Activated CD8-positive, alpha-beta memory T cell treated with anti-CD3 and anti-CD28 coated beads for 4 hours (primary cell): ENCODE data around the gene FIP1L1.
"Not testable (repeated sequence)": the region's sequence is repeated elsewhere in the genome, so short reads cannot be mapped to it uniquely, and the experiment has no call there.

ENCODE experiments used
- DNase-seq, 2 donors: peaks; one replicate each; pipeline ENCODE4 v3.0.0-alpha.2; 2020; ENCODE audit warnings: low read depth in 2 of 2

FIP1L1 gene

DNA sequence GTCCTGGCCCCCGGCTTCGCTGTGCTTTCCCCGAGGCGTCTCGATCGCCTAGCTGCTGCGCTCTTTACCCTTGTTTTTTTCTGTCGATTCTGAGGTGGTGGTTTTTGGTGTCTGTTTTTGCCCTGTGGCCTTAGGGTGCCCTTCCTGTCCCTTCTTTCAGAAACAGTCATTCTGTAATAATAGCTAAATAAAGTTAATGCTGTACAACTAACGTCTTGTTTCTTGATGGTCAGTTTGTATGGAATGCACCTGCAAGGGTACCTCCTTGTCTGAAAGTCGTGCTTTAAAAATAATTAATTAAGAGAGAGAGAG is 686 bp downstream of the FIP1L1 start:
- no peak for DNase-seq

DNA sequence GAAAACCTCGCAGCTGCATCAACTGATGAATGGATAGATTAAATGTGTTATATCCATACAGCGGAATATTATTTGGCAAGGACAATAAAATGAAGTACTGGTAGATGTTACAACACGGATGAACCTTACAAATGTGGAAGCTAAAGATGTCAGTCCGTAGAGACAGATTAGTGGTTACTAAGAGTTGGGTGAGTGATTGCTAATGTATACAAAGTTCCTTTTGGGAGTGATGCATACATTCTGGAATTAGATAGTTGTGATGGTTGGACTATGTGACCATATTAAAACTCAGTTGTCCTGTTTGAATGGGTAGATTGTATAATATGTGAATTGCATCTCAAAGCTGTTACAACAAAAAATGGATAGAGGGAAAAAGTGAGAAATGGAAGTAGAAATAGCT is 2.8 kb downstream of the FIP1L1 start:
- no peak for DNase-seq

DNA sequence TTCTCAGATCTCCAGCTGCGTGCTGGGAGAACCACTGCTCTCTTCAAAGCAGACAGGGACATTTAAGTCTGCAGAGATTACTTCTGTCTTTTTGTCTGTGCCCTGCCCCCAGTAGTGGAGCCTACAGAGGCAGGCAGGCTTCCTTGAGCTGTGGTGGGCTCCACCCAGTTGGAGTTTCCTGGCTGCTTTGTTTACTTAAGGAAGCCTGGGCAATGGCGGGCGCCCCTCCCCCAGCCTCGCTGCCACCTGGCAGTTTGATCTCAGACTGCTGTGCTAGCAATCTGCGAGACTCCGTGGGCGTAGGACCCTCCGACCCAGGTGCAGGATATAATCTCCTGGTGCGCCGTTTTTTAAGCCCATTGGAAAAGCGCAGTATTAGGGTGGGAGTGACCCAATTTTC is 32.0 kb downstream of the FIP1L1 start:
- not testable (repeated sequence) for DNase-seq

DNA sequence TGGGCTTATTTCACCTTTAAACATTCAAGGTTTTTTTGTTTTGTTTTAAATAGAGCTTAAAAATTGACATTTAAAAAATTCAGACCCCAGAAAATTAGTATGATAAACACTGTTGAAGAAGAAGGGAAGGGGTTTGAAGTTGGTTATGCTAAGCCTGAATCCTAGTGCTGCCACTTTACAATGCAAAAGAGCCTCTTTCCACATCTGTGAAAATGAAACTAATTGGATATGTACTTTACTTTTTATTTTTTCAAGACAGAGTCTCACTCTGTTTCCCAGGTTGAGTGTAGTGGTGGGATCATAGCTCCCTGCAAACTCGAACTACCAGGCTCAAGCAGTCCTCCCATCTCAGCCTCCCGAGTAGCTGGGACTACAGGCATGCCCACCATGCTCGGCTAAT is 41.8 kb downstream of the FIP1L1 start:
- no peak for DNase-seq

DNA sequence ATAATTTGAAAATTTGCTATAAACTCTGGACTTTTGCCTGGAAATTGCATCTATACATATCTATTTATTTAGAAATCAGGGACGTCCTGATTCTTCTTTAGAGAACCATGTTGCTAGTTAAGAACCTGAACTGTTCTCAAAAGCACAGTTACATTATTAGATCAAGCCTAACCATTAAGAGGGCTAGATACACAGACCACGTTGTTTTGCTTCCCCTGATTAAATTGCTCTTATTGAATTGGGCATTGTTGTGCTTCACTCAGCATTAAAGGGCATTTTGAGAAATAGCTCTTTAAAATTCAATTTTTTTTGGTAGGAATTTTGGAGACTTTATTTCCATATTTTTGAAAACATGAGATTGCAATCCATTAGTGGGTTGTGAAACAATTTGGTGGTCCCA is 44.4 kb downstream of the FIP1L1 start:
- no peak for DNase-seq

DNA sequence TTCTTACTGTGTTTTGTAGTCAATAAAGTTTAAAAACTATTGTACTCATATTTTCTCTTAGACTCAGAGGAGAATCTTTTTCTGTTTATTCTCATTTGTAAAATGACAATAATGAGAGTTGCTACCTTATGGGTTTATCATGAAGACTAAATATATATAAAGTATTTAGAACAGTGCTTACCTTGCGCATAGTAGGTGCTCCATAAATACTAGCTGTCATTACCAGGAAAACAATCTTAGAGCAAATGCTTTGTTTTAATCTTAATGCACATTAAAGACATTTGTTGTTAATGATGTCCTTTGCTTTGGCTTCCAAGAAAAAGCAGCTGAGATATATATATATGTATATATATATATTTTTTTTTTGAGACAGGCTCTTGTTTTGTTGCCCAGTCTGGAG is 44.9 kb downstream of the FIP1L1 start:
- no peak for DNase-seq

DNA sequence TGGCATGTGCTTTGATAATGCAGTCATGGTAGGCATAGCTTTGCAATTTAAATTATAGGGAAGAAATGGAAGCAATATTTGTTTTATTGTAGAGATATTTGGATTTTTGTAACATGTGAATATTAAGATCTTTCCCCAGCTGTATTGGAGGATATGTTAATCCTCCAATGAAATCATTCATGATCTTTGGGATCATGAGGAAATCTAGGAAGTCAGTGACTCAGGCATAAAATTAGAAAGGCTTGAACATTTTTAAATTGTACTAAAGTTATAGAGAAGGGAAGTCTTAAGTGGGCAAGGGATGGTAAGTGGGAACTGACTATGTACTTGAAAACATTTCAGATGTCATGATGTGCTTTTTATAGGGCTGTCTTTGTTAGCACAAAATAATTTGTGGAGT is 46.8 kb downstream of the FIP1L1 start:
- DNase-seq = no peak

DNA sequence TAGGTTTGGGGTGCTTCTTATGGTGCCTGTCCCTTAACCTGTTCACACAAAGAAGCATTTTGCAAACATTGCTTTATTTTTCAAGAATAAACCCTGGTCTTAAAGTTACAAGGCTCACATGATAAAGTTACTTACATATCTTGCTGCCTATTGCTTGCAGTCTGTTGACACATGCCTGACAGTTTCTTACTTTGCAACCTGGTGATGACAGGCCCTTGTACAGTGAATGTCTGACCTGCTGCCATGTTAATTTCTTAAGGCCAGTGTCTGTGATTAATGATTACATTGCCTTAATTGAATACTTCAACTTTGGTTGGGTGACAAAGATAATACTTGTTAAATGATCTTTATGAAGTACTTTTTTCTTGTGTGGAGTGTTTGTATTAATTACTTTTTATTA is 49.9 kb downstream of the FIP1L1 start:
- no peak for DNase-seq

DNA sequence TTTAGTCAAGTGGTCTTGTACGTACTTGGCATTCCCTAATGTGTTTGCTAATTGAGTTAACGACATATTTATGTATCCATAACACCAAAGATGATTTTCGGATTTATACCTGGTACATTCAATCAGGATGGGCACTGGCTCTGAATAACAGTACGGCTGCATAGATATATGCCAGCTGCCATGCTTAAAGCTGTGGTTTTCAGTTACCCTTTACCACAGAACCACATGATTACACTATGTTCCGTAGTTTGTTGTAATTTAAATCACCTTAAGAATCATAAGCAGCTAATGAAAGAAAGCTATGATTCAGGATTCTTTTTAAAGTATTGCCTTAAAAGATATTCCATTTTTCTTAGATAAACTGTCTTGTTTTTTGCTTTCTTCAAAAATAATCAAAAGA is 53.6 kb downstream of the FIP1L1 start:
- no peak for DNase-seq

DNA sequence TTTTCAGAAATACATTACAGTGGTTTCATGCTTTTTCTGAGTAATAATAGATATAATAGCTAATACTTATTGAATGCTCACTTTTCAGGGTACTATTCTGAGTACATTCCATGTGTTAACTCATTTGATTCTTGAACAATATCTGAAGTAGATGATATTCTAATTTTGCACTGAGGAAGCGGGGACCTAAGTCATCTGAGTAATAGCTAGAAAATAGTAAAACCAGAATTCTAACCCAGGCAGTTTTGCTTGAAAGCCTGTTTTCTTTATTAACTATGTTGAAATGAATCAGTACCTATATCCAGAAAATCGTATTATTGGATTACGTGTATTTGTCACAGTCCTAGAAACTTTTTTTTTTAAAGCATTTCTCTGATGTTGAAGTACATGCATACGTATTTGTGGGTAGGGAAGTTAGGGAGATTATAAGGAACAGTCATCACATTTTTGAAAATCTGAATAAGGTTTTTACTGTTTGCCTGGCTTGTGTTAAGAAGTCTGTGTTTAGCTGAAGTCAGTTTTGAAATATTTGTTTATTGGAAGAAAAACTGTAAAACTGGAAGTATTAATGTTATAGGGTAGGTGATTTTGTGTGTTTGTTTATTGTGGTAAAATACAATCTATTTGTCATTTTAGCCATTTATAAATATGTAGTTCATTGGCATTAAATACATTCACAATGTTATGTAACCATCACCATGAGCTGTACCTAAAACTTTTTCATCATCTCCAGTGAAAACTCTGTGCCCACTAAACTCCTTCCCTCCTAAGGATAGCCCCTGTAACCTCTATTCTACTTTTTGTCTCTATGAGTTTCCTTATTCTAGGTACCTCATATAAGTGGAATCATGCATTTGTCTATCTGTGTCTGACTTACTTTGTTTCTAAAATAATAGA is 55.3 kb downstream of the FIP1L1 start:
- no peak for DNase-seq

DNA sequence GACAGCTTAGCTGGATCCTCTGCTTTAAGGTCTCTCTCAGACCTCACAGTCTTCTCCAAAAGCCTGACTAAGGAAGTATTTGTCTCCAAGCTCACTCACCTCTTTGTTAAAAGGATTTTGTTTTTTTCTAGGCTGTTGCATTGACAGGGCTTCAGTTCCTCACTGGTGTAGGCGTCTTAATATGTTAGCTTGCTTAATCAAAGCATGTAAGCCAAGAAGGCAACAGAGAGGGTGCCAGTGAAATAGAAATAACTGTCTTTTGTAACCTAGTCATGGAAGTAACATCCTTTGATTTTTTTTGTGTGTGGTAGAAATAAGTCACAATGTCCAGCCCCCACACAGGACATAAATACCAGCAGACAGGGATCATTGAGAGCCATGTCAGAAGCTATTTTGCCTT is 58.8 kb downstream of the FIP1L1 start:
- DNase-seq = no peak

DNA sequence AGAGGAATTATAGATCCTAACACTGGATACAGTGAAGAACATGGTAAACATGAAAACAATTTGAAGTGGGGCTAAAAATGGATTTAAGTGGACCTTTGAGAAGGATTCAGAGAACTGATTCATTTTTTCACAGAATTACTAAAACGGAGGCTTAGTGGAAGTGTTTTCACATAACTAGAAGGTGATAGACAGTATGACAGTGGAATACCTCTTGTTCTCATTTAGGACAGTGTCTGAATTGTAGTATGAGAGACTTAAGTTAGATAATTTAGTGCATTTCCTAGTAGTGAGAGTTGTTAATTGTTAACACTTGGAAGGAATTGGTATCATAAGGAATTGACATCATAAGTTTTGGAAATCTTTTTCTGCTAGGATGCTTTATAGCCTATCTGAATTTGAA is 64.1 kb downstream of the FIP1L1 start:
- no peak for DNase-seq

DNA sequence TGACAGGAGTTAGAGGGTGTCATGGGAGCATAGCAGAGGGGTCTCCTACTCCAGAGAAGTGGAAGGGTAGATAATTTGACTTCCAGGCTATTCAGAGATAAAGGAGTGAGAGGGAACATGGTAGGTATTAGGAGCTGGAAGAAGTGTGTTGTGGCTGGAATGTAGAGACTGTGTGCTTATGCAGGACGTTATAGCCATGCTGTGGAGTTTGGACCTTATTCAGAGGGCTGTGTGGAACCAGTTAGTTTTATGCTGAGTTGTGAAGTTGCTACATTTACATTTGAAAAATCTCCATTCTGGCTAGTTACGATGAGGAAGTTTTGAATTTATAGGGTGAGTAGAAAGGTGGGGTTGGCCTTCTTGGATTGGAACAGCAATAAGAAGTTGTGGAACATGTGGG is 67.5 kb downstream of the FIP1L1 start:
- DNase-seq = no peak

DNA sequence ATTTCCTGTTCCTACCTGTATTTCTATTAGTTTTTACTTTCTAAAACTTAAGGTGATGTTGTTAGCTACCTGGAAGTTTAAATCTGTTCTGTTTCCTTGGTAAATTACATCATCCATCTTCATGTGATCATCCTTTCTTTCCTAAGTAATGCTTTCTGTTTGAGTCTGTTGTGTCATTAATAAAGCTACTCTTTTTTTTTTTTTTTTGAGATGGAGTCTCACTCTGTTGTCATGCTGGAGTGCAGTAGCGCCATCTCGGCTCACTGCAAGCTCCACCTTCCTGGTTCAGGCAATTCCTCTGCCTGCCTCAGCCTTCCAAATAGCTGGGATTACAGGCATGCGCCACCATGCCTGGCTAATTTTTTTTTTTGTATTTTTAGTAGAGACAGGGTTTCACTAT is 73.3 kb downstream of the FIP1L1 start:
- DNase-seq = no peak

DNA sequence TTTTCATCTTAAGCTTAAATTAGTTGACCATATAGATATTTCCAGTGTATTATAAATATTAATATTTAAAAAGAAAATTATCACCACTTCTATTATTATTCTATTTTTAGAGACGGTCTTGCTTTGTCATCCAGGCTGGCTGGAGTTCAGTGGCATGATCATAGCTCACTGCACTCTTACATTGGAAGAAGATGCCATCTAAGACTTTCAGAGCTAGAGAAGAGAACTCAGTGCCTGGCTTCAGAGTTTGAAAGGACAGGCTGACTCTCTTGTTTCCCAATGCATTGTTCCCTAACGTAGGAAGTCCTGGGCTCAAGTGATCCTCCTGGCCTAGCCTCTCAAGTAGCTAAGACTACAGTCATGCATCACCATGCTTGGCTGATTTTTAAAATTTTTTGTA is 75.9 kb downstream of the FIP1L1 start:
- no peak for DNase-seq

DNA sequence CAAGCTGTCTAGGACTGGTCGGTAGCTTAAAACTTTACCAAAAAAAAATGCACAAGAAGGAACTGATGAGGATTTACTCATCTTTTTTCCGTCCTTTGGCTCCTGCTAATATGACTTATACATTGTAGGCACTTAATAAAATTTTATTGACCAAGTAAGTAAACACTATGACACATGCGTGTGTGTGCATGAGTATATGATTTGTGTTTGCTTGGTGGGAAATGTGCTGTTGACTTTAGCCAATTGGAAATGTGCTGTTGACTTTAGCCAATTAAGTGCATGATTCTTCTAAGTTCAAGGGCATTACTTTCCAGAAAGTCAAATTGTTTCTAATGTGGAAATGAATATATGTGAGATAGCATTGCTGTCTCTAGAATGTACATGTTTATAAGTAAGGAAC is 78.3 kb downstream of the FIP1L1 start:
- no peak for DNase-seq

DNA sequence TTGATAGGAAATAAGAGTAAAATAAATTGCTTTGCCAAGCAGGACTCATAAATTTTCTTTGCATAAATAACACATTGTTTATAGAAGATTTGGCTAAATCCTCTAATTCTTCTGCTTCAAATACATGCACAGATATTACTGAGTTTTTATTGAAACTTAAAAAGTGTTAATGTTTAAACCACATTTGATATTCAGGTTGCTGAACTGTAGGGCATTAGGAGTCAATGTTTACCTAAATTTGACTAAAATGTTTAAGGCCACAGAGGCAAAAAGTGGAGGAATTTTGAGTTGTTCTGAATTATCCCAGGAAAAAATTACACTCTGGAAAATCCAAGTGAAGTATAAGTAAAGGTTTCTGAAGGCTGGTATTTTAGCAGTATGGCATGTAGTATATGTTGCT is 78.7 kb downstream of the FIP1L1 start:
- DNase-seq = no peak

DNA sequence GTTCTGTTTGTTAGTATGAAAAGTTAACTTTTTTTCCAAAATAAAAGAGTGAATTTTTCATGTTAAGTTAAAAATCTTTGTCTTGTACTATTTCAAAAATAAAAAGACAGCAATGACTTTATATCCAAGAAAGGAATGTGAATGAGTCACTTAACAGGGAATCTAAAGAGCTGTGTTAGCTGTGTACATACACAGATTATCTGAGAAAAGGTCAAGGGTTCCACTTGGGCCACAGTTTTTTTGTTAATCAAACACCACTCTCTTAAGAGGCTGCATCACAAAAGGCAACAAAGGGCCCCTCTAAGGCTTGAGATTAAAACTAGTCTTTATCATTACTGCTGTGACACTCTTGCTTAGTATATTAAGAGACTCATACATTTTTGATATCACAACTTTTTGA is 82.1 kb downstream of the FIP1L1 start:
- DNase-seq = no peak

DNA sequence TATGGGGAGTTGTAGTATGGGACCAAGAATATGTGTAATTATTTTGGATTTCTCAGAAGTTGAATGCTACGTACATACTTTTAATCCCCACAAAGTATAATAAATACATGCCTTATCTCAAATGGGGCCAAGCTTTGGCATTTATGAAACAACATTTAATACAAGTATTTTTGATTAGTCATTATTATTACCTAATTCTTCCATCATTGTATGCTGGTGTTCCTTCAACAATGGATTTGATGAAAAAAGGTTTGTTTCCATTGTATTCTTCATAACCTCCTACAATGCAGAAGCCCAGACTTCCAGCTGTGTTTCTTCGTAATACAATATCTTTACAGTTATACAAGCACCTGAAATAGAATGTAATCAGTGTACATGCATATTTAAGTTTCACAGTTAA is 83.8 kb downstream of the FIP1L1 start:
- no peak for DNase-seq

DNA sequence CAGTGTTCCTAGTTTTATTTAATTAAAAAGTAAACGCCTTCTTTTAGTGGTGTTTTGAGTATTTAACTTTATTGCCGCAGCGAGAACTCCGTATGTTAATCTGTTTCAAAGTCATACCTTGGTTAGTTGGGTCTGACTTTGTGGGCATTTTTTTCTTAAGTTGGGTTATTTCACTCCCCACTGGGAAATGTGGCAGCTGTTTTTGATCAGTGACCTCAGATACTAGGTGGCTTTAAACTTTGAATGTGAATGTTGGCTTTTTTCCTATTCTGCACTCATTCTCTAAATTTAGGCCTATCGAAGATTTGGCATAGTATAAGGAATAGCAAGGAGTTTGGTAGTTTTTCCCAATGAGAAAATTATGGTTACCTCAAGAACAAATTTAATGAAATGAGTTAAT is 85.9 kb downstream of the FIP1L1 start:
- no peak for DNase-seq

DNA sequence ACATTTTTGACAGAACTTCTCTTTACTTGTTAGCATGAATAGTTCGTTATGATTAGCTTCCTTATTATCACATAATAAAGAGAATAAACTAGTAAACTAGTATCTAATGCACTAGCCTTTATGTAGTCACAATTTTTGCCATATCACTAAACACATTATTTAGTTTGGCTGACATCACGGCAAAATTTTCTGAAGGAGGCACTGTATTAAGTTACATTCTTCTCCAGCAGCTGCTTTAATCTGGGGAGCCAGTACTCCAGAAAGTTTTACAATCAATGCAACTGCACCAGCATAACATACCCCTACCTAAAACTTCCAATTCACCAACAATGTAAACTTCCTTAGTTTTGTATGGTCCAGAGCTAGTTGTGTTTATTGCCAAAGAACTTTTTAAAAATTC is 87.8 kb downstream of the FIP1L1 start:
- no peak for DNase-seq

DNA sequence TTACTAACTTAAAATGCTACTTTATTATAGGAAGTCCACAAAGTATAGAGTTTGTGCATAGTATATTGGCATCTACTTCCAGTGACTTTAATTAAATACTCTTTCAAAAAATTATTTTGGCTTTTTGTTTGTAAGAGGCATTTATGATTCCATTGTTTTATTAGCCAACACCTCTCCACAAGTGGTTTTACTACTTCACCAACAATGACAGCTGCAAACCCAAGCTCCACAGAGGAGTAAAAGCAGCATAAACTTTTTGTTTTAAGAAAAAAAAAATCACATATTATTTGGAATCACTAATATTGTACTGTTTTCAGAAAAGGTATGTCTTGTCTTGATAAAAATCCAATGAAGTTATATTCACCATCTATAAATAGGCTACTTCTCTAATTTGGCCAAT is 88.5 kb downstream of the FIP1L1 start:
- DNase-seq = no peak

DNA sequence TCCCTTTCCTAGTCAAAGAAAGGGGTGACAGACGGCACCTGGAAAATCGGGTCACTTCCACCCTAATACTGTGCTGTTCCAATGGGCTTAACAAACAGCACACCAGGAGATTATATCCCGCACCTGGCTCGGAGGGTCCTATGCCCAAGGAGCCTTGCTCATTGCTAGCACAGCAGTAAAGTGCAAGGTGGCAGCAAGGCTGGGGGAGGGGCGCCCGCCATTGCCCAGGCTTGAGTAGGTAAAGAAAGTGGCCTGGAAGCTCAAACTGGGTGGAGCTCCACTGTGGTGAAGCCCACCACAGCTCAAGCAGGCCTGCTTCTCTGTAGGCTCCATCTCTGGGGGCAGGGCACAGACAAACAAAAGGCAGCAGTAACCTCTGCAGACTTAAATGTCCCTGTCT is 89.1 kb downstream of the FIP1L1 start:
- DNase-seq = not testable (repeated sequence)
